ENCODE data around the gene IL17C.

Gene IL17C

DNA sequence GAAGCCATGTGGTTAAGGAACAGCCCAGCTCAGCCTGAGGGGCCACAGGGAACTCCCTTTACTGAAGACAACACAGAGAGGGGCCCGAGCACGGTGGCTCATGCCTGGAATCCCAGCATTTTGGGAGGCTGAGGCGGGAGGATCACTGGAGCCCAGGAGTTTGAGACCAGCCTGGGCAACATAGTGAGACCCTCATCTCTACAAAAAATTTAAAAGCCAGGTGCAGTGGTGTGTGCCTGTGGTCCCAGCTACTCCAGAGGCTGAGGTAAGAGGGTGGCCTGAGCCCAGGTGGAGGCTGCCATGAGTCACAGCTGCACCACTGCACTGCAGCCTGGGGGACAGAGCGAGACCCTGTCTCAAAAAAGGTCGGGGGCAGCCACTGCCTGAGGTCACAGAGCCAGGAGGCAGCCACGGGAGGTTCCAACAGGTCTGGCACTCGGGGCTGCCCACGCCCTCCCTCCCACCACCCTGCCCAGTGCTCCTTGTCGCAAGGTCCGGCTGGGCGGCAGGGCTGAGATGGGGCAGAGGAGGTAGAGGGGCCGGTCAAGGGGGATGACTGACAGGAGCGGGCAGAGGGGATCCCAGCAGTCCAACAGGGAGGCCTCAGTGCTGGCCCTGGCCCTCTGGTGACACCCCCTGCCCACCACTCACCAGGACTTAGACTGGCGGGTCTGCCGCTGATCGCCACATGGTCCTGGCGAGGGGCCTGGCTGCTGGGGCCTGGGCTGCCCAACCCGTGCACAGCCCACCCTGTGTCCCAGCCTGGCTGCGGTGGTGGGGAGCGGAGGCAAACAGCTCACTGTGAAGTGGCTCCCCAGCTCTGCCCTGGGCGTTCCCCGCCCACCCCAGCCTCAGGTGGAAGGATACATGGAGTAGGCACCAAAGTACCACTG lies 9.1 kb downstream of the IL17C start:
- DNase-seq, result no peak

GRCh38 chr16:88649195-88649923 lies 11.0 kb downstream of the IL17C start:
- DNase-seq, result no peak

DNA sequence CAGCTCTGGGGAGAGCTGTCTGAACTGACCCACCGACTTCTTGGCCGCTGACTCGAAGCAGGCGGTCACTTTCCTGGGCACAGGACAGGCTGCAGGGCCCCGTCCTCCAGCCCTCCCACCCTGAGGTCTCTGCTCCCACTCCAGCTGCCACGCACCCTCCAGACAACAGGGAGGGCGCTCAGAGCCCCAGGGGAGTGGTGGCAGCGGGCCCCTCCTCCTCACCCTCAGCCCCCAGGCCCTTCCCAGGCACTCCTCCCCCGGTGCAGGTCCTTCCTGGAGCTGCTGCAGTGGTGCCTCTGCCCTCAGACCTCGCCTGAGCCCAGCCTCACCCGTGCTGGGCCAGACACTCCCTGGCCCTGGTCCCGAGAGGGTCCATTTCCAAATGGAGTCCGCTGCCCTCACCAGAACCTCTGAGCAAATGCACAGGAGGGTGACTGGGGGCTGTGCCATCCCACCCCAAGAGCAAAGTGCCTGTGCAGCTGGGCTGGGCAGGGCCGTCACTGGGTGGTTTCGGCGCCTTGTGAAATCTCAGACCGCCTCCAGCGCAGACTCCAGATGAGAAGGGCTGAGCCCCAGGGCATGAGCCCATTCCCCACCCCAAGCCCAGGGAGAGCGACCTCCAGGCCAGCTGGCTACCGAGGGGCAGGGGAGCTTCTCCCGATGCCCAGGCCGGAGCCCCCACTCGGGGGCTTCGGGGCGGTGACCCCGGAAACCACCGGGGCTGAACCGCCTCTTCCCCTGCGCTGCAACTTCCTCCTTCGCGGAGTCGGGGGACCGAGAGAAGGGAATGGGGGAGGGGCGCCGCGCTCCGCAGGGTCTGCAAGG lies 11.8 kb downstream of the IL17C start:
- no peak for DNase-seq

DNA sequence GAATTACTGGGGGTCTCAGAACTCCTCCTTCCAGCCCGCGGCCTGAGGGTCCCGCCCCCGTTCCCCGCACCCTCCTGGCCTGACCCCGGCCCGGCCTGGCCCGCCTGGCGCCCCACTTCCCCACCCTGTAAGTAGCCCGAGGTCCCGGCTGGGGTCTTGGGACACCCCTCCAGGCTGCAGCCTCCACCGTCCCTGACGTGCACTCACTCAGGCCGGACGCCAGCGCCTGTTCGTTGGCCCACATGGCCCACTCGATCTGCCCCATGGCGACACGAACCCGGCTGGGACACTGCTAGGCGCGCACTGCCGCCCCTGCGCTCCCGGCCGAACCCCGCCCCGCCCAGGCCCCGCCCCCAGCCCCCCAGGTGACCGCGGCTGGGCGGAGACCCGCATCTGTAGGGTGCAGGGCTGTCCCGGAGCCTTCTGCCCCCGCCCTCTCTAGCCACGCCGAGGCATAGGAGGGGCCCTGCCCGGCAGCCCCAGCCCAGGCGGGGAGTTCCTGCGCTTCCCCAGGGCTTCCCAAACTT lies 12.4 kb downstream of the IL17C start, which contains the start of gene CYBA:
Gene CYBA, minus strand, starts transcription at position 305 of the 527 bp plus-strand sequence. Its CDS starts 40 bp downstream, at position 265.
- DNase-seq, result peak in 1 of 2 experiments; percentile 59

GRCh38 chr16:88651276-88651988 lies 13.1 kb downstream of the IL17C start:
- DNase-seq, result no peak

- no peak for DNase-seq
Measured at GRCh38 chr16:88651989-88652761, 13.8 kb downstream of the IL17C start.

DNA sequence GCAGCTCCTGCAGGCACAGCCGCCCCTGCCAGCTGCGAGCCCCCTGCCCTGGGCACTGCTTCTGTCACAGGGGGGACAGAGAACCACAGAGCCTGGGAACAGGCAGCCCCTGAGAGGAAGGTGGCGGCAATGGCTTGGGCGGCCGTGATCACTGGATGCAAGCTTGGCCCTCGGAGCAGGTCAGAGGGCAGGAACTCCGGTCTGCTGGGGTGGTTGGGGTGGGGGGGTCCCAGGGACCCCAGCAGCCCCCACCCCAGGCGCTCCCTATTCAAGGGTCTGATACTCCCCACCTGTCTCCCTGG lies 14.3 kb downstream of the IL17C start:
- DNase-seq, result no peak

DNA sequence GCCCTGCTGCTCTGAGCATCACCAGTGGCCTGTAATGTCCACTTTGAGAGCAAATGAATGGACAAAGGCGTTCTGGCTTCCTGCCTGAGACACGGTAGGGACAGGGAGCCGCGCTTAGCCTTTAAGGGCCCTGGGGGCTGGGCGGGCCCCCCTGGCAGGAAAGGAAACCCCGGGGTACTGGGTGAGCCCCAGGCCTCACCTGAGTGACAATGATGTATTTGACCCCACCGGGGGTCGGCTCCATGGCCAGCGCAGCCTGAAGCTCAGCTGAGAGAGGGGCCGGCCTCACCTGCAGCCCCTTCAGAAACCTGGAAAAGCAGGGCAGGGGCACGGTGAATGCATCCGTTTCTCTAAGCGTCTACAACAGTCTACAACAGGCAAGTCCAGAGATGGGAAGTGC lies 14.7 kb downstream of the IL17C start:
- no peak for DNase-seq

DNA sequence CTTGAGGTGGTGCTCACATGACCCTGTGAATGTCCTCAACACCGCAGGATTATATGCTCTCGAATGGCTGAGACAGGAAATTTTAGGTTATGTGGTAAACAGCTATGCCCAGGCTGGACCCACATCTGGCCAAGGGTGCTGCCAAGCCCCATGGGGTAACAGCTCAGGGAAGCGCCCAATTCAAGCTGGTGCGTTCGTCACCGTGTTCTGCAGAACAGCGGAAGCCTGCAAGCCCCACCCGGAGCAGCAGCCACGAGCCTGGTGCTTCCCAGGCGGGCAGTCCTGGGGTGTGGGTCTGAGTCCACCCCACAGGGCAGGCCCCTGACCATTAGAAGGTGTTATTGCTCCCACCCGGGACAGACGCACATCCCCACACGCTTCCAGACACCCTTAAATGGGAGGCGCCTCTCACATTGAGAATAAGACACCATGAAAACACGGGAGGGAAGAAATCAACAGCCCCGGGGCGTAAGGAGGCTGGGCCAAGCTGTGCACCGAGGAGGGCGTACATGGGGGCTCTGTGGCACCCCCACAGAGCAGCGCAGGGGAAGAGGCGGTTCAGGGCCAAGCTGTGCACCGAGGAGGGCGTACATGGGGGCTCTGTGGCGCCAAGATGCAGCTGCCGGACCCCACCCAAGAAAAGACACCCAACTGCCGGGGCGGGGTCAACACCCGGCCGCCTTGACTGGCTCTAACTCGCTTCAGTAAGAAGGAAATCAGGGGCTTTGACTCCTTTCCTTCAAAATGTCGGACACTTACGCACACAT lies 15.4 kb downstream of the IL17C start:
- no peak for DNase-seq

DNA sequence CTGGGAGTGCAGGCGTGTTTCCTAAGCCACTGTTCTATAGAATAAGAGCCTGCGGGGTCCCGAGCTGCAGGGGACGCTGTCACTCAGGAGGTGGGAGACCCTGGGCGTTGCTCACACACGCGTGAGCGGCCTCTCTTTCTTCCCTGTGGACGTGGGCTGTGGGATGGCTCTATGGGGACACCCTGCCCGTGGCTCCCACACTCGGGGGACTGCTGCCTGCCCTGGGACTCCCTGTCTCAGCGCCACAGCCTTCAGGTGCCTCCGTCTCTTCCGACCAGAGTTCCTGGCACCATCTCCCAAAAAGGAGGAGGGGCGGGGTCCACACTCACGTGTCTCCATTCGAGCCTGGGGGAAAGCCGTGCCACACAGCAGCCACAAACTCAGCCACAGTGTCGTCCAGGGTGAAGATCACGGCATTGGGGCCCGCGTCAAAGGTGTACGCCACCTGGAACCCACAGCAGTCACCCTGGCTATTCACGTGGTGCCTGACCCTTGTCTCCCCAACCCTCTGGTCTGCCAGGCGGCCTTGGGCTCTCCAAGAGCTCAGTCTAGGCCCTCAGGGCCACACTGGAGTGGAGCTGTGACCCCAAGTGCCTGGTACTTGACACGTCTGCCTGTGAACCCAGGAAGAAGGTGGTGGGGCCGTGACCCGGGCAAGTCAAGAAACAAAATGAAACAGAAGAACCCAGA lies 16.1 kb downstream of the IL17C start:
- DNase-seq, result no peak

DNA sequence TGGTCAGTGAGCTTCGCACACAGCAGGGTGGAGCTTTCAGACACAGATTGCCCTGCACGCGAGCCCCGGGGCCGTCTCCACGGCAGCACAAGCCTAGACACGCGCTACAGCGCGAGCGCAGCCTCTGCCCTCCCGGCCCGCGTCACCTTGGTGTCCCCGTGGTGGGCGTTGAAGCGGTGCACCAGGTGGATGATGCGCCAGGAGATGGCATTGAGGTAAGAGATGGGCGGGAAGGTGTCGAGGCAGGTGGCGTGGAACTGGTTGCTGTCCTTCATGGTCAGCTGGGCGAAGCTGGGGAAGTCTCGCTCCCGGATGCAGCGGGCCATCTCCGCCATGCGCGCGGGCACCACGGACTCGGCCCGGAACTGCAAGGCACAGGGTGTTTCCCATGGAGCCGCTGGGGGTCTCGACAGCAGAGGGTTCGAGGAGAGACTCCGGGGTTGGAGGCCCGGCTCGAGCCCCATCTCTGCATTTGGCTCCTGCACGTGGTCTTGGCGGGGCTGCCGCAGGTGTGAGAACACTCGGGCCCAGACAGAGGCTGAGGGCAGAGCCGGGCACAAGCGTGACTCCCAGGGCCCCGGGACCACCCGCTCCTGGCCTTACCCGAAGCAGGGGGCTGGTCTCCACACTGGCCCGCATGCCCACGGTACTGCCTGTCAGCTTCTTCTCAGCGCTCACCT lies 16.8 kb downstream of the IL17C start:
- no peak for DNase-seq

- DNase-seq, result no peak
Measured at GRCh38 chr16:88655733-88656281, 17.4 kb downstream of the IL17C start.

- DNase-seq, result no peak
Measured at GRCh38 chr16:88656291-88656980, 18.1 kb downstream of the IL17C start.

- no peak for DNase-seq
Measured at GRCh38 chr16:88657371-88657770, 19.0 kb downstream of the IL17C start.

- DNase-seq, result no peak
Measured at GRCh38 chr16:88658714-88659113, 20.3 kb downstream of the IL17C start.

- DNase-seq, result no peak
Measured at GRCh38 chr16:88659160-88659559, 20.8 kb downstream of the IL17C start.

- DNase-seq, result no peak
Measured at GRCh38 chr16:88661468-88661867, 23.1 kb downstream of the IL17C start.

- DNase-seq, result no peak
Measured at GRCh38 chr16:88662222-88662842, 24.0 kb downstream of the IL17C start.
